HepG2 (cell line): ENCODE measurements around the gene CPS1. TPM values are rescaled to one million over a fixed set of nuclear protein-coding genes. Genes with fewer than 3 reads are reported as not detected.

ENCODE experiments used
- ATAC-seq: fragments of 200-7000 bp; cut with Tn5 transposase; 3 replicates; pipeline ENCODE4 v1.9.1; 2020; ENCODE audit warnings: mild to moderate bottlenecking, moderate library complexity
- BruUV-seq: library from RNA; stranded (reverse); fragments of 400-500 nt; replicated peaks from 2 replicates; lab custom pipeline; 2021; lab: Mats Ljungman, UMichigan
- CTCF ChIA-PET: fragments of 300-600 bp; formaldehyde crosslinking; extraction: SDS; loops from one replicate; lab custom pipeline; 2021; ENCODE audit warnings: low total read pairs, inconsistent platforms, low intra/inter-chr PET ratio; lab: Yijun Ruan, JAX
- POLR2A ChIA-PET: fragments of 350-600 bp; sonication (Branson Sonifier 250); formaldehyde crosslinking; loops from one replicate; lab custom pipeline; 2020; ENCODE audit warnings: antibody characterized with exemption, inconsistent platforms; lab: Yijun Ruan, JAX
- DNase-seq: peaks from one replicate; pipeline ENCODE4 v3.0.0-alpha.2; 2015; ENCODE audit warnings: low spot score
- FAIRE-seq: peaks from 3 replicates; lab custom pipeline; 2011; peaks lifted over from hg19 to GRCh38; lab: Jason Lieb, UNC
- H2AFZ ChIP-seq: one replicate; pipeline ENCODE4 v1.6.1; 2011; ENCODE audit warnings: low read length, inconsistent platforms
- H3K27ac ChIP-seq: fragments of 300-600 bp; 3 replicates; pipeline ENCODE4 v1.8.0; 2011; ENCODE audit warnings: mixed run types, mild to moderate bottlenecking, mixed read lengths, low read length, inconsistent platforms; ENCODE audit not compliant: insufficient read depth; ENCODE audit errors: extremely low read length
- H3K27me3 ChIP-seq, 2 experiments: fragments of 200-600 bp in 1 of 2; 2 replicates in 1 of 2; 3 replicates in 1 of 2; pipeline versions ENCODE4 v1.6.0 to v1.8.0; 2011; ENCODE audit warnings: low read length in 2 of 2, mild to moderate bottlenecking in 2 of 2, moderate library complexity in 2 of 2, inconsistent platforms in 1 of 2; ENCODE audit not compliant: insufficient read depth in 2 of 2, control insufficient read depth in 1 of 2
- H3K36me3 ChIP-seq, 2 experiments: fragments of 200-600 bp in 1 of 2; replicated peaks in 1 of 2; 2 replicates in 1 of 2; 3 replicates in 1 of 2; pipeline versions ENCODE4 v1.5.1 to v1.8.0; 2011; ENCODE audit warnings: low read length in 2 of 2, inconsistent platforms in 1 of 2; ENCODE audit not compliant: insufficient read depth in 2 of 2, control insufficient read depth in 1 of 2
- H3K4me1 ChIP-seq: 2 replicates; pipeline ENCODE4 v1.5.1; 2012; ENCODE audit warnings: low read length, inconsistent platforms; ENCODE audit not compliant: insufficient read depth
- H3K4me2 ChIP-seq: 2 replicates; pipeline ENCODE4 v1.6.0; 2011; ENCODE audit warnings: low read depth, low read length, inconsistent platforms
- H3K4me3 ChIP-seq, 3 experiments: fragments of 200-600 bp in 1 of 3; sonication (generic), shearing (Covaris generic) in 1 of 3; replicated peaks in 1 of 3; 2 replicates each; pipeline ENCODE4 v1.5.1; 2011 to 2016; ENCODE audit warnings: low read length in 3 of 3, inconsistent platforms in 2 of 3, low read depth in 2 of 3, mild to moderate bottlenecking in 2 of 3, control low read depth in 1 of 3, mixed read lengths in 1 of 3; ENCODE audit not compliant: insufficient read depth in 1 of 3
- H3K79me2 ChIP-seq: one replicate; pipeline ENCODE4 v1.6.1; 2011; ENCODE audit warnings: low read length, inconsistent platforms; ENCODE audit not compliant: insufficient read depth
- H3K9ac ChIP-seq: 2 replicates; pipeline ENCODE4 v1.6.0; 2011; ENCODE audit warnings: mild to moderate bottlenecking, low read depth, low read length, inconsistent platforms; ENCODE audit not compliant: insufficient read depth
- H3K9me3 ChIP-seq: 2 replicates; pipeline ENCODE4 v1.5.1; 2012; ENCODE audit warnings: mild to moderate bottlenecking, low read length
- H4K20me1 ChIP-seq: 2 replicates; pipeline ENCODE4 v1.6.0; 2011; ENCODE audit warnings: inconsistent platforms, mild to moderate bottlenecking, low read length, moderate library complexity; ENCODE audit not compliant: insufficient read depth
- ATM ChIP-seq: fragments of 450-650 bp; IDR thresholded peaks from 2 replicates; pipeline ENCODE4 v1.7.1; 2017; ENCODE audit warnings: mild to moderate bottlenecking, borderline replicate concordance
- HES4 ChIP-seq: sonication (generic); formaldehyde crosslinking; IDR thresholded peaks from 2 replicates; pipeline ENCODE4 v1.9.0; 2021; ENCODE audit warnings: mild to moderate bottlenecking, missing genetic modification reagents, borderline replicate concordance
- ISL2 ChIP-seq: sonication (generic); formaldehyde crosslinking; IDR thresholded peaks from 2 replicates; pipeline ENCODE4 v1.5.0; 2020; ENCODE audit warnings: missing genetic modification reagents
- ISX ChIP-seq: sonication (generic); formaldehyde crosslinking; conservative IDR thresholded peaks from 2 replicates; pipeline ENCODE4 v1.5.0; 2020; ENCODE audit warnings: missing genetic modification reagents
- MAFF ChIP-seq: IDR thresholded peaks from 2 replicates; pipeline ENCODE4 v1.6.1; 2011; ENCODE audit warnings: low read depth, low read length, improper control_type of control experiment
- MAFK ChIP-seq, 2 experiments: IDR thresholded peaks in 1 of 2; conservative IDR thresholded peaks in 1 of 2; 2 replicates each; pipeline ENCODE4 v1.6.1; 2011; ENCODE audit warnings: improper control_type of control experiment in 2 of 2, low read length in 2 of 2
- PRMT3 ChIP-seq: sonication (generic); formaldehyde crosslinking; IDR thresholded peaks from 2 replicates; pipeline ENCODE4 v1.8.1; 2022; ENCODE audit warnings: low read depth, mild to moderate bottlenecking, moderate library complexity, missing genetic modification reagents, borderline replicate concordance
- STAG1 ChIP-seq: sonication (generic); formaldehyde crosslinking; IDR thresholded peaks from 2 replicates; pipeline ENCODE4 v1.4.0; 2020; ENCODE audit warnings: missing genetic modification reagents
- TBX2 ChIP-seq: sonication (generic); formaldehyde crosslinking; IDR thresholded peaks from 2 replicates; pipeline ENCODE4 v1.5.0; 2020; ENCODE audit warnings: missing genetic modification reagents, mild to moderate bottlenecking, borderline replicate concordance
- ZNF629 ChIP-seq: sonication (generic); formaldehyde crosslinking; conservative IDR thresholded peaks from 2 replicates; pipeline ENCODE4 v1.5.0; 2020; ENCODE audit warnings: missing genetic modification reagents
- ZNF766 ChIP-seq: sonication (generic); formaldehyde crosslinking; IDR thresholded peaks from 2 replicates; pipeline ENCODE4 v1.5.0; 2020; ENCODE audit warnings: missing genetic modification reagents, borderline replicate concordance
- WGBS: methylation state at CpG from one replicate; pipeline ENCODE4 v1.1.6; 2017; ENCODE audit warnings: low lambda C conversion rate; 5-methylcytosine and 5-hydroxymethylcytosine counted together
- in situ Hi-C: cut with HindIII; loops from 2 replicates; pipeline ENCODE4 v1.10.0; 2017; ENCODE audit warnings: low pct_unique_long_range_greater_than_20kb; ENCODE audit not compliant: extremely low pct_ligation_motif_present
- intact Hi-C: fragments of 100-400 bp; cut with micrococcal nuclease; formaldehyde crosslinking; loops from one replicate; pipeline ENCODE4 v1.10.0; 2022; ENCODE audit not compliant: unreplicated experiment
- polyA plus RNA-seq, 8 experiments: library from polyadenylated mRNA; depleted of rRNA in 3 of 8; stranded (reverse) in 7 of 8; unstranded in 1 of 8; fragments of >200 nt; fragmentation: Illumina TruSeq in 4 of 8; extraction: Trizol in 4 of 8; gene quantifications; 2 replicates each; pipeline versions ENCODE4 v1.2.1 to v1.2.3, GENCODE V29; 2011 to 2016; ENCODE audit warnings: low read depth in 4 of 8, missing spikeins in 1 of 8, mixed read lengths in 1 of 8; ENCODE audit not compliant: insufficient read depth in 1 of 8
- total RNA-seq, 5 experiments: library from RNA; depleted of rRNA; stranded (reverse); fragments of >200 nt; fragmentation: Illumina TruSeq; extraction: Trizol; gene quantifications; 2 replicates each; pipeline ENCODE4 v1.2.3, GENCODE V29; 2016; ENCODE audit warnings: low read depth in 1 of 5

Gene CPS1
- total and polyA plus RNA-seq, 2 of the 13 experiments (the other 11 are each of a cell fraction or from before 2014, with no cell fraction given), result 24.4 to 51.7 TPM

GRCh38 chr2:210562502-210563080 is 6.2 kb downstream of the CPS1 start:
- no peak overlapping the region for H3K9ac ChIP-seq
- peaks cover 8% of the 10 kb centered on the region for H3K4me1 ChIP-seq
- DNase-seq, result no peak
- H2AFZ ChIP-seq, result no peak overlapping the region
- H3K79me2 ChIP-seq, result no peaks in the 10 kb centered on the region
- no peak overlapping the region for H3K27ac ChIP-seq
- H3K27me3 ChIP-seq, result no peaks in the 10 kb centered on the region
- WGBS, result 93% methylated on average over 4 of the region's 4 CpGs
- ATAC-seq, result no peak
- H3K4me2 ChIP-seq, result no peak overlapping the region
- no peak overlapping the region for H3K4me3 ChIP-seq
- H3K36me3 ChIP-seq, result no peaks in the 10 kb centered on the region
- TF ChIP-seq ZNF629 (0 out of 2 replicates have a peak, but pooled peaks have one; percentile 13), ISX (CRISPR knock-in tag) (no peak), ISL2 (CRISPR knock-in tag) (no peak), ZNF766 (no peak)
- intact Hi-C loops (no loop called here), in situ Hi-C loops (no loop called here)
- H3K9me3 ChIP-seq, result no peaks in the 10 kb centered on the region
- FAIRE-seq, result no peak
- ChIA-PET POLR2A (no interaction called here), CTCF (no interaction called here)
- BruUV-seq, result no TSS peak
- no peaks in the 10 kb centered on the region for H4K20me1 ChIP-seq

- no peaks in the 10 kb centered on the region for H3K27me3 ChIP-seq
- H3K4me3 ChIP-seq, result no peak overlapping the region
- in situ Hi-C loops (no loop called here), intact Hi-C loops (no loop called here)
- ATAC-seq (no peak), DNase-seq (no peak), FAIRE-seq (no peak)
- no peak overlapping the region for H3K9ac ChIP-seq
- no peak overlapping the region for H2AFZ ChIP-seq
- H3K79me2 ChIP-seq, result no peaks in the 10 kb centered on the region
- H3K9me3 ChIP-seq, result no peaks in the 10 kb centered on the region
- POLR2A ChIA-PET, result no interaction called here
- H3K4me2 ChIP-seq, result no peak overlapping the region
- TF ChIP-seq STAG1 (CRISPR knock-in tag) (no peak), MAFK (conservative IDR thresholded peaks at IDR 0.05 in 1 of 2, IDR thresholded peaks at IDR 0.05 in 1 of 2; ENCODE audit: low read length in 2 of 2) (peak; percentile 93 to 97), MAFF (peak; percentile 93), TBX2 (CRISPR knock-in tag) (no peak), HES4 (CRISPR knock-in tag) (no peak), ATM (no peak), PRMT3 (CRISPR knock-in tag) (no peak), ISL2 (CRISPR knock-in tag) (no peak), ISX (CRISPR knock-in tag) (no peak)
- CTCF ChIA-PET, result no interaction called here
- BruUV-seq, result no TSS peak
- H3K36me3 ChIP-seq, result no peaks in the 10 kb centered on the region
- H4K20me1 ChIP-seq, result no peaks in the 10 kb centered on the region
- H3K27ac ChIP-seq, result no peak overlapping the region
- H3K4me1 ChIP-seq, result peaks cover 6% of the 10 kb centered on the region
Measured at GRCh38 chr2:210567279-210567678, 10.9 kb downstream of the CPS1 start.
